Activated T-cell treated with anti-CD3 and anti-CD28 coated beads, Interleukin-2, amount 50 U/mL, for 4 hours (primary cell): ENCODE results near the gene KCNQ2. TPM values are rescaled to one million over a fixed set of nuclear protein-coding genes. Genes with fewer than 3 reads are reported as not detected.
"Not testable (repeated sequence)": the region's sequence is repeated elsewhere in the genome, so short reads cannot be mapped to it uniquely, and the experiment has no call there.

Source experiments
- ATAC-seq, 2 donors: fragments of 200-7000 bp; cut with Tn5 transposase; one replicate each; pipeline ENCODE4 v1.10.0; 2021
- DNase-seq: peaks from one replicate; pipeline ENCODE4 v3.0.0-alpha.2; 2020
- H3K27me3 Mint-ChIP-seq: one replicate; pipeline ENCODE4 v1.8.0; 2021; ENCODE audit warnings: low read depth, mixed read lengths
- H3K36me3 Mint-ChIP-seq: one replicate; pipeline ENCODE4 v1.8.0; 2022; ENCODE audit warnings: mixed read lengths; ENCODE audit not compliant: insufficient read depth
- H3K4me1 Mint-ChIP-seq: one replicate; pipeline ENCODE4 v1.8.0; 2021; ENCODE audit warnings: low read depth, mixed read lengths
- H3K4me3 Mint-ChIP-seq: one replicate; pipeline ENCODE4 v1.8.0; 2021; ENCODE audit warnings: mild to moderate bottlenecking, moderate library complexity, mixed read lengths
- H3K9me3 Mint-ChIP-seq: one replicate; pipeline ENCODE4 v1.8.0; 2021; ENCODE audit warnings: mixed read lengths
- total RNA-seq, 3 donors: library from RNA; stranded (reverse); gene quantifications; one replicate each; pipeline ENCODE4 v1.2.1, GENCODE V29; 2021

The KCNQ2 gene
- total RNA-seq, 3 donors from 2014 or later, result not detected

DNA sequence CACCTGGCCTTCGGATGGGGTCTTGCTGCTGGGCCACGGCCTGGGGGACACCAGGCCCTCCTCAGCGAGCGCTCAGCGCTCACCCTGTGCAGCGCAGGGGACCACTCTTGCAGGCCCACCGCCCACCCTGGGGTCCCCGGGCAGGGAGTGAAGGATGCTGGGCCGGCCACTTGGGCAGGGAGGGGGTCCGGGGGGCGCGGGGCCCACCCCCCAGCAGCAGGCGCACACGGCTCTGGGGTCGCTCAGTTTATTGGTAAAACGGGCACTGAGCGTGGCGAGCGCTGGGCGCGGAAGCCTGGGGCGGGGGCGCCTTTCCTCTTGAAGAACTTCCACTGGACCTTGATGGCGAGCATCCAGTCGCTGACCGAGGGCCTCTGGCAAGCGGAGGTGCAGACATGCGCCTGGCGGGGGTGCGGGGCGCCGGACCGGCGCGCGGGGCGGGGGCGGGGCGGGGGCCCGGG, 15.4 kb upstream of the KCNQ2 start:
- H3K36me3 Mint-ChIP-seq, result no peaks in the 10 kb centered on the region
- H3K27me3 Mint-ChIP-seq, result peaks cover 35% of the 10 kb centered on the region
- H3K9me3 Mint-ChIP-seq, result no peaks in the 10 kb centered on the region
- ATAC-seq, result no peak
- no peak for DNase-seq
- no peak overlapping the region for H3K4me3 Mint-ChIP-seq
- peaks cover 2% of the 10 kb centered on the region for H3K4me1 Mint-ChIP-seq

DNA sequence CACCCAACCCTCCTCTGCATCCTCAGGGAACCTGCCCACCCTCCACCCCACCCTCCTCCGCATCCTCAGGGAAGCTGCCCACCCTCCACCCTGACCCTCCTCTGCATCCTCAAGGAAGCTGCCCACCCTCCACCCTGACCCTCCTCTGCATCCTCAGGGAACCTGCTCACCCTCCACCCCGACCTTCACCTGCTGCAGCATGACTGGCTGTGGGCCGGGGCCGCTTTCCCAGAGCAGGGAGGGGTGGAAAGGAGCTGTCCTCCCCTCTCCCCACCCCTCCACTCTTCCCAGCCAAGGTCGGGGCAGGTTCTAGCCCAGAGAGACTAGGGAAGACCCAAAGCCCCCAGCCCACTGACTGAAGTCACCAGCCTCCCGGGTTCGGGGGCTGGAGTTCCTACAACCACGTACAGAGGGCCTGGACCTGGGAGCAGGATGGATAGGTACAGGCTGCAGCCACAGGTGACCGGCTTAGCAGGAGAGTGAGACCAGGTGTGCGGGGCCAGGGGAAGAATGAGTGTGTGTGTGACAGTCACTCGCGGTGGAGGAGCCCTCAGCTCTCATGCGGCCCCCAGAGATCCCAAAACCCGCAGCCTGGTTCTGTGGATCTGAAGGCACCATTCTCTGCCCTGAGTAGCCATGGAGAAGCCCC, 14.8 kb upstream of the KCNQ2 start:
- Mint-ChIP-seq H3K9me3 (no peaks in the 10 kb centered on the region), H3K36me3 (no peaks in the 10 kb centered on the region), H3K27me3 (peaks cover 41% of the 10 kb centered on the region), H3K4me1 (peaks cover 2% of the 10 kb centered on the region), H3K4me3 (no peak overlapping the region)
- DNase-seq (no peak), ATAC-seq (no peak)

DNA sequence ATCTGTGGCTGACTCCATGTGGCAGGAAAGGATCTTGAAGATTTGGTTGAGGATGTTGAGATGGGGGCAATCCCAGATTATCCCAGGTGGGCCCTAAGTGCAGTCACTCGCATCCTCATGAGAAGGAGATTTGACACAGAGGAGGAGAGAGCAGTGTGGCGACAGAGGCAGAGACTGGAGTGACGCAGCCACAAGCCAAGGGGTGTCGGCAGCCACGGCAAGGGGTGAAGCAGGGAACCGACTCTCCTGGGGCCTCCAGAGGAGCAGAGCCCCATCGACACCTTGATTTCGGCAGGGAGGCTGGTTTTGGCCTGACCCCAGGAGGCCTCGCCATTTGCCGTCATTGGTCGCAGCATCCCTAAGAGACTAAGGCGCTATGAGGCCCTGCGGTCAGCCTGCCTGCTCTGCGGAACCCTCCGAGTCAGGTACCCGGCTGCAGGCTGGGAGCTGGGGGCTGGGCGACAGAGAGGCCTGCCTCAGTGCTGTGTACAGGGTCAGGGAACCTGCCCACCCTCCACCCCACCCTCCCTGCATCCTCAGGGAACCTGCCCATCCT, 13.9 kb upstream of the KCNQ2 start:
- Mint-ChIP-seq H3K36me3 (no peaks in the 10 kb centered on the region), H3K27me3 (peaks cover 42% of the 10 kb centered on the region), H3K4me3 (no peak overlapping the region), H3K9me3 (no peaks in the 10 kb centered on the region), H3K4me1 (peaks cover 2% of the 10 kb centered on the region)
- ATAC-seq, result no peak
- no peak for DNase-seq

DNA sequence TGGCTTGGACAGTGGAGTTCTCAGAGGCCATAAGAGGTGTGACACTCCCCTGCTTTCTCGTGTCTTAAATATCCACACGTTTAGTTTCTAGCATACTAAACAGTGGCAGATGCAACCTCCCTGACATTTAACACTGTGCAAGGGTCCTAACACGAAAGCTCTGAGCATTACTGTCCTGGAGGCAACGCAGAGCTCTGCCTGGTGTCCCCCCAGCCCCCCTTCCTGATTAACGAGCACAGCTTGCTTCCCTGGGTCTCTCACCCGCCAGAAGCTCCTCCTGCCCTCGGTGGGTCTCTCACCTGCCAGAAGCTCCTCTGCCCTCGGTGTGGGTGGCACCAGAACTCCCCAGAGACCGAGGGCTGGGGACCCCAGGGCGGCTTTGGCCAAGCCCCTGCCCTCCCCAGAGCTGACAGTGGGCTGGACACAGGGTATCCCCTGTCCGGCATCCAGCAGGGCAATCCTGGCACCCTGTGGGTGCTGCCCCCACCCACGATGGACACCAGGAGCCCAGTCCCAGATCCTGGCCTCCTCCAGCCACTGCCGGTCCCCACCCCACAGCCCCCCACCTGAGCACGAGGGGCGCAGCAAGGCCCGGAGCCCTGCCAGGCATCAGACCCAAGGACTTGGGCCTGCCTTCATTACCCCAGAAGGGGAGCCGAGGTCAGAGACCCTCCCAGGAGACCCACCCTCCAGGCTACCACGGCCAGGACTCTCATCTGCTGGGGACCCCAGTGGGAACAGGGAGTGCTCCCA, 12.4 kb upstream of the KCNQ2 start:
- Mint-ChIP-seq H3K9me3 (no peaks in the 10 kb centered on the region), H3K4me3 (no peak overlapping the region), H3K4me1 (peaks cover 2% of the 10 kb centered on the region), H3K27me3 (peaks cover 49% of the 10 kb centered on the region), H3K36me3 (no peaks in the 10 kb centered on the region)
- no peak for ATAC-seq
- DNase-seq, result no peak

DNA sequence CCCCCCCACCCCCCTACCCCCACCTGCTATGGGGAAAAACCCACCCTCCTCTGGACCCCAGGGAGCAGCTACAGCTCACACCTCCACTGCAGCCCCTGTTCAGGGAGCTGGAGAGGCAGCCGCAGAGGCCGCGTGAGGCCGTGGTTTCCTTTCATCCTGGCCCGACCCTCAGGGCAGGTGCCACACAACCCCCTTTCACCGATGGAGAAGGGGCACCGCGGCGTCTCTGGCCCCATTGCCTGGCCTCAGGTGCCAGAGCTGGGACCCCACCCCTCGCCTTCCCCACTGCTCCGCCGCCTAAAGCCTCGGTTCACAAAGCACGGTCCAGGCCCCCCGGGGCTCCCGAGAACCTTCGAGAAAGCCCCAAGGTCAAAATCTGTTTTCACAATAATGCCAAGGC, 11.8 kb upstream of the KCNQ2 start:
- no peaks in the 10 kb centered on the region for H3K9me3 Mint-ChIP-seq

DNA sequence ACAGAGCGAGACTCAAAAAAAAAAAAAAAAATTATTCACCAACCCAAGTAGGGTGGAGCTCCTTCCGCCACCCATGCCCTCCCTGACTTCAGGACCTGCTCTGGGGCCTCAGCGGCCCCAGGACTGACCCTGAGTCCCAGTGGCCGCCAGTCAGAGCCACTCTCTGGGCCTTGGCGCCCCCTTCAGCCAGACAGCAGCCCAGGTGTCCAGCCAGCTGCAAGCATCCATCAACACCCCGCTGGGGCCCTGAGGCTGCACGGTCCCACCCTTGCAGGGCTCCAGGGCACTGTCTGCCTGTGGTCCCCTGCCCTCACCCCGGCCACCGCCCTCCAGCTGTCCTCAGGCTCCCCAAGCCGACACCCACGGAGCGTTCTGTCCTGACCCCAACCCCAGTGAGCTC, 11.4 kb upstream of the KCNQ2 start:
- no peak for DNase-seq
- no peak overlapping the region for H3K4me3 Mint-ChIP-seq
- H3K4me1 Mint-ChIP-seq, result peaks cover 2% of the 10 kb centered on the region
- no peaks in the 10 kb centered on the region for H3K36me3 Mint-ChIP-seq
- no peaks in the 10 kb centered on the region for H3K9me3 Mint-ChIP-seq
- ATAC-seq, result no peak
- H3K27me3 Mint-ChIP-seq, result peaks cover 49% of the 10 kb centered on the region

More for the DNA sequence above, 11.8 kb upstream of the KCNQ2 start:
- Mint-ChIP-seq H3K36me3 (no peaks in the 10 kb centered on the region), H3K4me3 (no peak overlapping the region), H3K27me3 (peaks cover 47% of the 10 kb centered on the region), H3K4me1 (peaks cover 2% of the 10 kb centered on the region)
- DNase-seq (no peak), ATAC-seq (no peak)

DNA sequence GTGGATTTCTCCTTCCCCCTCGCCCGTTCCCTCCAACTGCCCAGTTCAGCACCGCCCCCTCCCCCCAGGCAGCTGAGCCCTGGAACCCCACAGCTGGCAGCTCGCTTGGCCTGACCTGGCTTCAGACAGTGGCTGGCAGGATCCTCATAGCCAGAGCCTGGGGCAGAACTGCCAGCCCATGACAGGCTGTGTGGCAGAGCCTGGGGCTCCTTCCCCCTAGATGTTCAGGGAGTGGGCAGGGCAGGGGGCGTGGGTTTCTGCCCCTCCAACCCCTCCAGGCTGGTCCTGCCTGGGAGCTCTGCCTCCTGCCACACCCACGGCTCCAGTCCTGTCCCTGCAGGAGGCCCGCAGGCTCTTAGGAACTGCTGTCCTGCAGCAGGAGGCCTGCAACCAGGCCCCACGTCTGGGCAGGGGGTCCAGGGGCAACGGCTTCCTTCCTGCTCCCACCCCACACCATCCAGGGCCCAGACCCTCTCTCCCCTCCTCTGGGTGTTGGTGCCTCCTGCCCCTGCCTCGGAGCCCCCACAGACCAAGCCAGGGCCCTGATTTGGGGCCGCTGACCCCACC, 9.6 kb upstream of the KCNQ2 start:
- Mint-ChIP-seq H3K9me3 (no peaks in the 10 kb centered on the region), H3K36me3 (no peaks in the 10 kb centered on the region), H3K4me1 (peaks cover 2% of the 10 kb centered on the region), H3K27me3 (peaks cover 59% of the 10 kb centered on the region), H3K4me3 (no peak overlapping the region)
- ATAC-seq (no peak), DNase-seq (no peak)

DNA sequence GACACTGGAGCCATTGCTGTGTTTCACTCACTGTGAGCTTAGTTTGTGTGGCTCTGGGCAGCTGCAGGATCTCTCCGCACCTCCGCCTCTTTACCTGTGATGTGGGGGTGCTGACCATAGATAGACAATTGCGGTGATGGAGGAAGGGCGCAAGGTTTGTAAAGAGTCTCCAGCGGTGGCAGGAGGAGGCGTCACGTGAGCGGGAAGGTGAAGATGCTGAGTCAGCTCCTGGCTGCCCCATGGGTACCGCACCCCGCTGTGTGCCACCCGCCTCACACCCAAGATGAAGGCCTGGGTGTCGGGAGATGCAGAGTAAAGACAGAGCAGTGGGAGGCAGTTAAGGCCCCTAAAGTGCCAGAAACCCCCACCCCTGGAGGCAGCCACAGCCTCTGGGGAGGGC, 9.0 kb upstream of the KCNQ2 start:
- Mint-ChIP-seq H3K27me3 (peaks cover 64% of the 10 kb centered on the region), H3K9me3 (no peaks in the 10 kb centered on the region), H3K4me3 (no peak overlapping the region), H3K4me1 (peaks cover 2% of the 10 kb centered on the region), H3K36me3 (no peaks in the 10 kb centered on the region)
- ATAC-seq, result no peak
- DNase-seq, result no peak

DNA sequence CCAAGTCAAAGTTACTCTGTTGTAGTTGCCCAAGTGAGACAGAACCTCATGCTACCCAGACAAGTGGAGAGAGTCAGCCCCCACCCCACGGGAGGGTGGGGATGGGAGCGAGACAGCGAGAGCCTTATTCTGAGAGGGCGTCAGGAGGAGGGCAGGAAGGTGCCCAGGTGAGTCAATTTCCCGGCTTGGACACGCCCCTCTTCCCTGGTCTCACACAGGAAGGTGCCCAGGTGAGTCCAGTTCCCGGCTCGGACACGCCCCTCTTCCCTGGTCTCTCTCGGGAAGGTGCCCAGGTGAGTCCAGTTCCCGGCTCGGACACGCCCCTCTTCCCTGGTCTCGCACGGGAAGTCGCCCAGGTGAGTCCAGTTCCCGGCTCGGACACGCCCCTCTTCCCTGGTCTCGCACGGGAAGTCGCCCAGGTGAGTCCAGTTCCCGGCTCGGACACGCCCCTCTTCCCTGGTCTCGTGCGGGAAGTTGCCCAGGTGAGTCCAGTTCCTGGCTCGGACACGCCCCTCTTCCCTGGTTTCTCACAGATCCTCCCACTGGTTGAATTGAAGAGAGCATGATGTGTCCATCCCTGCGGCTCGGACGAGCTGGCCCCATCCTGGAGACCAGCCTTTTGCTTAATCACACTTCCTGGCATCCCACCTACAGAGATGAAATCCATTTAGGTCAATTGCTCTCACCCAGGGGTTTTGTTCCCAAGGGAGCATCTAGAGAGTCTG, 7.4 kb upstream of the KCNQ2 start:
- peaks cover 71% of the 10 kb centered on the region for H3K27me3 Mint-ChIP-seq

DNA sequence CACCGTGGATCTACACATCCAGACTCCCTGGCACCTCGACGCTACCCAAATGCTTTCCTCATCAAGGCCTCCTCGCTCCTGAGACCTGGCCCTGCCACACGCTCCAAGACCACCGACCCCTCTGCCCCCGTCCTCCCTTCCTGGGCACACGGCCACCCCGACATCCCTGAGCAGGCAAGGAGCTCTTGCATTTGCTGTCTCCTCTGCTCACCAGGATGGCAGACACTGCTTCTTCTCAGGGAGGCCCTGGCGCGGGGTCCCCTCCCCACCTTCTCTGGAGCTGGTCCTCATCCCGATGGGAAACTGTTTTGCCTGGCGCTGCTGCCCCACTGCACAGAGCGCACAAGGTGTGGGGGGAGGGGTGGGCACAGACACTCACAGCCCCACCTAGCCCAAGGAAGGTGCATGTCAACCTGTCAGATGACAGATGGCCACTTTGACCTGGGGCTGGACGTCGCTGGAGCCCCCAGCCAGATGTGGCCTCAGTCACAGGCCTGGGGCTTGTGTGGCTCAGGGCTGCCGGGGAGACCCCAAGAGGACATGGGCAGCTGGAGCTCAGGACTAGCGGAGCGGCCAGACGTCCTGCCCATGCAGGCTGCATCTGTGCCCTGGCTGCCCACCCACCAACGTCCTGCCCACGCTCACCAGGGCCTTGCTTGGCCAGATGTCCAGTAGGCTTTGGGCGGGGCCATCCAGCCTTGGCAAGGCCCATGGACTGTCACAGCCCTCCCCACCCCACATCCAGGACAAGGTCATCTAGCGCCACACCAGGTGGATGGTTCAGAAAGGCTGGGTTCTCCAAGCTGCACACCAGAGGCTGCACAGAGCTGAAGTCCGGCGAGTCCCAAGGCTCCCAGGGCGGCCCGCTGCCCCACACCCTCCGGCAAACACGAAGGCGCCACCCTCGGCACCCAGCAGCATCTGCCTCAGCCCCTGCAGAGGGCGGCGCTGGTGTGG, 6.2 kb upstream of the KCNQ2 start:
- no peaks in the 10 kb centered on the region for H3K9me3 Mint-ChIP-seq
- no peak overlapping the region for H3K4me3 Mint-ChIP-seq
- DNase-seq (no peak), ATAC-seq (no peak)
- H3K27me3 Mint-ChIP-seq, result peaks cover 77% of the 10 kb centered on the region
- no peaks in the 10 kb centered on the region for H3K36me3 Mint-ChIP-seq
- peaks cover 7% of the 10 kb centered on the region for H3K4me1 Mint-ChIP-seq

More for the DNA sequence above, 7.4 kb upstream of the KCNQ2 start:
- not testable (repeated sequence) for ATAC-seq, H3K4me3 Mint-ChIP-seq, H3K36me3 Mint-ChIP-seq, H3K4me1 Mint-ChIP-seq, H3K9me3 Mint-ChIP-seq, DNase-seq

DNA sequence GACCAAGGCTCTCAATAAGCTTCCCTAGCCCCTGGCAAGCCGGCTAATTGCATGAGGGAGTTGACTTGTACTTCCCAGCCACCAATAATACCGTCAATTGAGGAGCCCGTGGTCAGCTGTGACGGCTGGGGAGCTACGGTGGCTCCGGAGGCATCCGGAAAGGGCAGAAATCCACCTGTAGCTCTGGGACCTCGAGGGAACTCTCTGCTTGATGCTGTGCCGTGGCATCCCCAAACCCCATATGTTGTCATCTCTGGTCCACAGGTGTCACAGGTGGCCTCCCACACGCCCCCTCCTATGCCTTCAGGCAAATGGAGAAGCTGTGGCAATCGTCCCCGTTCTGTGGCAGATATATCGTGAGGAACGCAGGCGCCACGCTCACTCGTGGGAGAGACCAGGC, 5.5 kb upstream of the KCNQ2 start:
- Mint-ChIP-seq H3K27me3 (peaks cover 76% of the 10 kb centered on the region), H3K9me3 (no peaks in the 10 kb centered on the region), H3K4me1 (peaks cover 6% of the 10 kb centered on the region), H3K4me3 (no peak overlapping the region), H3K36me3 (no peaks in the 10 kb centered on the region)
- DNase-seq (no peak), ATAC-seq (no peak)

DNA sequence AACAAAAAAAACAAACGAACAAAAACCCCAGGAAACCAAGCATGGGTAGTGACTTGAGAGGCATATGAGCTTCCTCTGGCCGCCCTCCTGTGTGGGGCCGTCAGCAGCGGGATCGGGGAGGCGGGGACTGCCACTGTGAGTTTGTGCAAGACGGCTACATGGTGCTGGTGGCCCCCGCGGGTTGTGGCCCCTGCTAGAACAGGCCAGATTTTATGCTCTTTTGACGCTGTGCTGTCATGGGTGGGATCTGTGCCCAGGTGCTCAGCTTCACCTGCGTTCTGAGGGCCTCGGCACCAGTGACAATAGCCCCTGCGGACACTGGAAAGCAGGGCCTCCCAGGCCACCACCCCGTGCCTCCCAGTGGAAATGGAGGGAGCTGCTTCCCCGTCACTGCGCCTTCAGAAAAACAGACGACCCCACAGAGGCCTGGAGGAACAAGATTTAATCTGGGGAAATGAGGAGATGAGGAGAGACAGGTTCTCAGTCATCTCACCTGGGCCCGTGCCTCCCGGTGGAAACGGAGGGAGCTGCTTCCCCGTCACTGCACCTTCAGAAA, 4.7 kb upstream of the KCNQ2 start:
- no peak overlapping the region for H3K4me3 Mint-ChIP-seq
- H3K36me3 Mint-ChIP-seq, result no peaks in the 10 kb centered on the region
- ATAC-seq (no peak), DNase-seq (no peak)
- no peaks in the 10 kb centered on the region for H3K9me3 Mint-ChIP-seq
- H3K4me1 Mint-ChIP-seq, result peaks cover 5% of the 10 kb centered on the region
- H3K27me3 Mint-ChIP-seq, result peaks cover 70% of the 10 kb centered on the region

DNA sequence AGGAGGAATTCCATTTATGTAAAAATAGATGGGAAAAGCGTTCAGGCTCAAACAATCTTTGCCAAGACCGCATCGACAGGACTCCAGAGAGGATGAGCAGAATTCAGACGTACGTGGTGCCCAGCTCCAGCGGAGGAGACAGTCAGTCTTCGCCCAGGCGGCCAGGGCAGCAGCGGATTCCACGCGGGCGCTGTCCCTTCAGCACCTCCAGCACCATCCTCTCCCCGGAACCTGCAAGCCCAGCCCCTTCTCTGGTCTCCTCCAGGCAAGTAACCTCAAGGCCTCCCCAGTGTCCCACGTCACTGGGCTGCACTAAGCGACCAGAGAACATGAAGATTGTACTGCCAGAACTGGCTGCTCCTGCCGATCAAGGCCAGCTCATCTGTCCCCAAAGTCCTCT, 2.8 kb upstream of the KCNQ2 start:
- Mint-ChIP-seq H3K36me3 (no peaks in the 10 kb centered on the region), H3K4me1 (peaks cover 5% of the 10 kb centered on the region), H3K4me3 (no peak overlapping the region), H3K9me3 (no peaks in the 10 kb centered on the region), H3K27me3 (peaks cover 67% of the 10 kb centered on the region)
- DNase-seq, result no peak
- peak in 1 of 2 donors; percentile 19 for ATAC-seq
